GM13976 (cell line): ENCODE data around the gene EIF3A.

Experiments
- DNase-seq: peaks from one replicate; pipeline ENCODE4 v3.0.0; 2012; ENCODE audit warnings: low spot score
- in situ Hi-C: fragments of 300-500 bp; cut with MboI; formaldehyde crosslinking; loops from one replicate; pipeline ENCODE4 v1.12.0; 2022; ENCODE audit warnings: low sequenced_read_pairs, mixed read lengths, inconsistent platforms; ENCODE audit not compliant: unreplicated experiment
- TF ChIP-seq, protein P1 (sequence below): IDR thresholded peaks from 2 replicates; pipeline ENCODE4 v1.5.1; 2012; ENCODE audit warnings: borderline replicate concordance, mild to moderate bottlenecking; ENCODE audit not compliant: insufficient read depth; ENCODE audit errors: extremely low read depth, missing control alignments, control extremely low read depth

The EIF3A gene

DNA sequence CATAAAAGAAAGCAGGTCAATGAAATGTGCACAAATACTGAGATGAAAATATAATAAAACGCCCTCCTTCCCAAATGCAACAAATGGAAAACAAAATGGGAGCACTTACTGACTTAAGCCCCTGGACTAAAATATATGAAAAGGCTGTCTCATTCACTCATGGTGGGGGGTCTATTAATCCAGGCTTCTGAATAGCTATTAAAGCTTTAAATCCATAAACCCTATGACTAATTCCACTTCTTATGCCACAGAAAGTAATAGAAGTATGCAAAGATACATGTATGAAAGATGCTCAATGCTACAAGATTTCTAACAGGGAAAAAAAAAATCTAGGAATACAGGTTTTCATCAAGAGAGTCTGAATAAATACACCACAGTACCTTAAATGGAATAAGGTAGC, 20.5 kb downstream of the EIF3A start:
- TF ChIP-seq, protein P1, sequence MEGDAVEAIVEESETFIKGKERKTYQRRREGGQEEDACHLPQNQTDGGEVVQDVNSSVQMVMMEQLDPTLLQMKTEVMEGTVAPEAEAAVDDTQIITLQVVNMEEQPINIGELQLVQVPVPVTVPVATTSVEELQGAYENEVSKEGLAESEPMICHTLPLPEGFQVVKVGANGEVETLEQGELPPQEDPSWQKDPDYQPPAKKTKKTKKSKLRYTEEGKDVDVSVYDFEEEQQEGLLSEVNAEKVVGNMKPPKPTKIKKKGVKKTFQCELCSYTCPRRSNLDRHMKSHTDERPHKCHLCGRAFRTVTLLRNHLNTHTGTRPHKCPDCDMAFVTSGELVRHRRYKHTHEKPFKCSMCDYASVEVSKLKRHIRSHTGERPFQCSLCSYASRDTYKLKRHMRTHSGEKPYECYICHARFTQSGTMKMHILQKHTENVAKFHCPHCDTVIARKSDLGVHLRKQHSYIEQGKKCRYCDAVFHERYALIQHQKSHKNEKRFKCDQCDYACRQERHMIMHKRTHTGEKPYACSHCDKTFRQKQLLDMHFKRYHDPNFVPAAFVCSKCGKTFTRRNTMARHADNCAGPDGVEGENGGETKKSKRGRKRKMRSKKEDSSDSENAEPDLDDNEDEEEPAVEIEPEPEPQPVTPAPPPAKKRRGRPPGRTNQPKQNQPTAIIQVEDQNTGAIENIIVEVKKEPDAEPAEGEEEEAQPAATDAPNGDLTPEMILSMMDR, result no peak
- DNase-seq, result no peak
- in situ Hi-C loops, result no loop called here

DNA sequence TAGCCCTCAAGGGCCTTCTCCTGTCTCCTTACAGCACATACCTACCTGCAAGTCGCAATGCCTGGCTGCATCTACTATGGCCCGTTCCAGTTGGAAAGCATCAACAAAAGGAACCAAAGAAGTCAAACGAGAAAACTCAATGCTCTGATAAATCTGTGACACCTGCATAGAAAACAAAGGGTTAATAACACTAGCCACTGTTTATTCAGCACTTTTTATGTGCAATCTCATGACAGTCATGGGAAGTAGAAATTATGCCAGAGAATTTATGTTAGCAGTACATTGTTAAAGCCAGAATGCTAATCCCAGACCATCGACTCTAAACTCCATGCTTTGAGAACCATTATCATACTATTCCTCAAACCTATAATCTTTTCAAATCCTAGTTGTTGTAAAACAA, 21.1 kb downstream of the EIF3A start:
- no peak for DNase-seq
- TF ChIP-seq, protein P1, result no peak
- in situ Hi-C loops, result no loop called here

DNA sequence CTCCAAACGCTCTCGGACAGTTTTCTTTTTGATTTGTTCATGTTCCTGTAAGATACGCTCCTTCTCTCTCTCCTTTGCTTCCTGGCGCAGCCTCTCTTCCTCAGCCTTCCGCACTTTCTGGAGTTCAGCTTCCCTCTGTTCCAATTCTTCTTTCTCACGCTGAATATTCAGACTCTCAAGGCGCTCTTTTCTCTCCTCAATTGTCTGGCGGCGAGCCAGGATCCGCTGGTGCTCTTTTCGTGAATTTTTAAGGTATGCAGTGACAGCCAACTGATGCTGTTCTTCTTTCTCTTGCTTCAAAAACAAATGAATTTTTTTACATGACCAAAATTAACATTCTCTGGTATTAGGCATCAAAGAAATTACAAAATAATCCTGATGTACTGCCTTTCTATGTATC, 22.6 kb downstream of the EIF3A start:
- no peak for DNase-seq
- in situ Hi-C loops, result no loop called here
- TF ChIP-seq, protein P1, result no peak

DNA sequence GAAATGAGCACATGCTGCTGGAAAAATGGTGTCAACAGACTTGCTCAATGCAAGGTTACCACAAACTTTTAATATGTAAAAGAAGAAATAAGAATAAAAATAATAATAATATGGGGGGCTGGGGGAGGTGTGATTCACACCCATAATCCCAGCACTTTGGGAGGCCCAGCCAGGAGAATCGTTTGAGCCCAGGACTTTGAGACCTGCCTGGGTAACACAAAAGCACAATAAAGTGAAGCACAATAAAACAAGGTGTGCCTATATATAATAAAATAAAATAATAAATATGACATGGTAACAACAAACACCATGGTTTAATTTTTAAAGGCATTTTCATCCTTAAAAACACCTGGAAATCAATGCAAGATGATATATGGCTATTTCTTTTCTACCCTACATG, 25.1 kb downstream of the EIF3A start:
- DNase-seq, result no peak
- in situ Hi-C loops, result no loop called here
- TF ChIP-seq, protein P1, result no peak

DNA sequence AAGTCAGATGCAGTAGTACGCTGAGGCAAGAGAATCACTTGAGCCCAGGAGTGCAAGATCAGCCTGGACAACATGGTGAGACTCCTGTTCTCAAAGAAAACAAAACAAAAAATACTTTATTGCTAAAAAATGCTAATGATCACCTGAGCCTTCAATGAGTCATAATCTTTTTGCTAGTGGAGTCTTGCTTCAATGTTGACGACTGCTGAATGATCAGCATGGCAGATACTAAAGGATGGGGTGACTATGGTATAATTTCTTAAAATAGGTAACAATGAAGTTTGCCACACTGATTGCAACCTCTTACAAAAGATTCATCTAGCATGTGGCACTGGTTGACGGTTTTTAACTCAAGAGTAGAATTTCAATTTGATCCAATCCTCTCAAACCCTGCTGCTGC, 28.8 kb downstream of the EIF3A start:
- no peak for DNase-seq
- in situ Hi-C loops, result no loop called here
- TF ChIP-seq, protein P1, result no peak

DNA sequence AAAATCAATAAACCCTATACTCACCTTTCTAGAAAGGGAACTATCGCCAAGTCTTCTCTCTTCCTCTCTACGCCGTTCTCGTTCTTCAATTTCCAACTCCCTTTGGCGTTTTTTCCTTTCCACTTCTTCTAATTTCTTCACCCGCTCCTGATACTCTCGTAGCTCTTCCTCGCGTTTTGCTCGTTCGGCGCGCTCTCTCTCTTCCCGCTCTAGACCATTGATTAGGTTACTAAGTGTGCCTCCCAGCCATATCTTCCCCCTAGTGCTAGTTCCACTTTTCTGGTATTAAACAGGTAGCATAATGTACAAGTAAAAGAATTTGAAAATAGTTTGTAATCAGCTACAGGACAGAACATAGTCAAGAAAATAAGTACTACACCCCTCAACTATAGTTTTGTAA, 30.8 kb downstream of the EIF3A start:
- in situ Hi-C loops, result no loop called here
- TF ChIP-seq, protein P1, result no peak
- DNase-seq, result no peak

DNA sequence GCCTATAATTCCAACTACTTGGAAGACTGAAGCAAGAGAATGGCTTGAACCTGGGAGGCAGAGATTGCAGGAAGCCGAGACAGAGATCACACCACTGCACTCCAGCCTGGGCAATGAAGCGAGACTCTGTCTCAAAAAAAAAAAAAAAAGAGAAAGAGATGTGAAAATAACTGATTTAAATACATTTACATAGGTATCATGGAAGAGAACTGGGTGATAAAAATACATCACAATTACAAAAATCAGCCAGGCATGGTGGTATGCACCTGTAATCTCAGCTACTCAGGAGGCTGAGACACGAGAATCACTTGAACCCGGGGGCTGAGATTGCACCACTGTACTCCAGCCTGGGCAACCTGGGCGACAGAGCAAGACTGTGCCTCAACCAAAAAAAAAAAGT, 31.3 kb downstream of the EIF3A start:
- TF ChIP-seq, protein P1, result no peak
- DNase-seq, result no peak
- in situ Hi-C loops, result no loop called here
